Kidney capillary endothelial cell (primary cell): Measurements from ENCODE around the gene MMP25.
A peak's percentile ranks its signal among the peaks of the same experiment; 100 is the strongest.
"Not testable (repeated sequence)": the region's sequence is repeated elsewhere in the genome, so short reads cannot be mapped to it uniquely, and the experiment has no call there.

ENCODE experiments used
- DNase-seq: peaks from one replicate; pipeline ENCODE4 v3.0.0-alpha.2; 2018; ENCODE audit warnings: low spot score

Gene MMP25

GRCh38 chr16:3056336-3057180 is 10.2 kb downstream of the MMP25 start:
- DNase-seq, result no peak

- no peak for DNase-seq
These were observed 11.1 kb downstream of the MMP25 start for GRCh38 chr16:3057181-3058138.

DNA sequence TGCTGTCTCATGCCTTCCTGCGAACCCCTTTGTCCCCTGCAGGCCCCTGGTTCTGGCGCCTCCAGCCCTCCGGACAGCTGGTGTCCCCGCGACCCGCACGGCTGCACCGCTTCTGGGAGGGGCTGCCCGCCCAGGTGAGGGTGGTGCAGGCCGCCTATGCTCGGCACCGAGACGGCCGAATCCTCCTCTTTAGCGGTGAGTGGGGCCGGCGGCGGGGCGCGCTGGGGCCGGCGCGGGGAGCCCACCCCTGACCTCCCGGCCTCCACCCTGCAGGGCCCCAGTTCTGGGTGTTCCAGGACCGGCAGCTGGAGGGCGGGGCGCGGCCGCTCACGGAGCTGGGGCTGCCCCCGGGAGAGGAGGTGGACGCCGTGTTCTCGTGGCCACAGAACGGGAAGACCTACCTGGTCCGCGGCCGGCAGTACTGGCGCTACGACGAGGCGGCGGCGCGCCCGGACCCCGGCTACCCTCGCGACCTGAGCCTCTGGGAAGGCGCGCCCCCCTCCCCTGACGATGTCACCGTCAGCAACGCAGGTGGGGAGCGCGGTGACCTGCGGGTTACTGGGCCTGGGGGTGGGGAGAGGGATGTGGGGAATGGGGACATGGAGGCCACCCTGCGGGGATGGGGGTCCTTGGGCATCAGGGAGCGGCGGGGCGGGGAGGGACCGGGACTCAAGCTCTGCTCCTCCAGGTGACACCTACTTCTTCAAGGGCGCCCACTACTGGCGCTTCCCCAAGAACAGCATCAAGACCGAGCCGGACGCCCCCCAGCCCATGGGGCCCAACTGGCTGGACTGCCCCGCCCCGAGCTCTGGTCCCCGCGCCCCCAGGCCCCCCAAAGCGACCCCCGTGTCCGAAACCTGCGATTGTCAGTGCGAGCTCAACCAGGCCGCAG is 12.0 kb downstream of the MMP25 start:
- DNase-seq, result no peak

GRCh38 chr16:3059041-3059722 is 12.8 kb downstream of the MMP25 start:
- peak; percentile 83 for DNase-seq

DNA sequence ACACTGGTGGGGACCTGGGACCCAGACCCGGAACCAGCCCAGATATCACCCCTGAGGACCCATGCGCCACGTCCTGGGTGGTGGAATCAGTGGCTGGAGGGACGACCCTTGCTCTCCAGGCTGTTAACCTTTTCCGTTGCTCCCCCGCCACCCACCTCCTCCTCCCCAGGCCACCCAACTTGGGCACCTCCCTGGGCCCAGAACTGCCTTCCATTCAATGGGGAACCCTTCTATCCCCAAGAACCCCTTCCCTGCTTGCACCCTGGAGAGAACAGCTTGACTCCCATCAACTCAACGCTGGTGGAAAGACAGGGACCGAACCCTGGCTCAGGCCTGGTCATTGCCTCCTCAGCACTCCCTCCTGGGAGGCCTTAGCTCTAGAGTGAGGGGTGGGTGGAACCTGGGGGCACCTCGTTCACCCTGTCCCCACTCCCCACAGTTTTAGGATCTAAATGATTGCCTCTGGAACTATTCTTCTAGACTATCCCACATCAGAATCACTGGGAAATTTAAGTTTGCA is 13.4 kb downstream of the MMP25 start:
- no peak for DNase-seq

DNA sequence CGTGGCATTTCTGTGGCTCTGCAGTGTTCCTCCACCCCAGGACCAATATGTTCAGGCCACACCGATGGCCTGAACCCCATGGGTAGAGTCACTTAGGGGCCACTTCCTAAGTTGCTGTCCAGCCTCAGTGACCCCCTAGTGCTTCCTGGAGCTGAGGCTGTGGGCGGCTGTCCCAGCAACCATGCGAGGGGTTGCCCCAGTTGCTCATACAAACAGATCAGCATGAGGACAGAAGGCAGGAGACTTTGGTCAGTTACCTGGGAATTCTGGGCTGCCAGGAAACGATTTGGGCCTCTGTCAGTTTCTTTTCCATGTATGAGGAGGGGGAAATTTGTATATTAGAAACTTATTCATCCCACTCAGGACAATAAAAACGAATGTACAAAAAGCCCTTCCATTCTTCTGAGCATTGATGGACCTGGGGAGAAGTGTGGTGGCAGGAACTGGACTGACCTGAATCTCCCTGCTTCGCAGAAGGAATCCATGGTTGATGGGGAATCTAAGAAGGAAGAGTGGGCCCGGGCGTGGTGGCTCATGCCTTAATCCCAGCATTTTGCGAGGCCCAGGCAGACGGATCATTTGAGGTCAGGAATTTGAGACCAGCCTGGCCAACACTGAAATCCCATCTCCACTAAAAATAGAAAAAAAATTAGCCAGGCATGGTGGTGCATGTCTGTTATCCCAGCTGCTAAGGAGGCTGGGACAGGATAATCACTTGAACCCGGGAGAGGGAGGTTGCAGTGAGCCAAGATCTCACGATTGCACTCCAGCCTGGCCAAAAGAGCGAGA is 14.2 kb downstream of the MMP25 start:
- DNase-seq, result no peak

DNA sequence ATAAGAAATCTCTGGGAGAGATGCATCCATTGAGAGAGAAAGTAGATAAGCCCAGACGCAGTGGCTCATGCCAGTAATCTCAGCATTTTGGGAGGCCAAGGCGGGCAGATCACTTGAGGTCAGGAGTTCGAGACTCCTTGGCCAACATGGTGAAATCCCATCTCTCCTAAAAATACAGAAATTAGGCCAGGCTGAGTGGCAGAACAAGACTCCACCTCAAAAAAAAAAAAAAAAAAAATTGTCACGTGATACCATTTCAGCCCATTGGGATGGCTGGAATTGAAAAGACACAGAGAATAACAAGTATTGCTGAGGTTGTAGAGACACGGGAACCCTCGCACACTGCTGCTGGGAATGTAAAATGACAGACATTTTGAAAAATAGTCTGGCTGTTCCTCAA is 16.2 kb downstream of the MMP25 start:
- no peak for DNase-seq

DNA sequence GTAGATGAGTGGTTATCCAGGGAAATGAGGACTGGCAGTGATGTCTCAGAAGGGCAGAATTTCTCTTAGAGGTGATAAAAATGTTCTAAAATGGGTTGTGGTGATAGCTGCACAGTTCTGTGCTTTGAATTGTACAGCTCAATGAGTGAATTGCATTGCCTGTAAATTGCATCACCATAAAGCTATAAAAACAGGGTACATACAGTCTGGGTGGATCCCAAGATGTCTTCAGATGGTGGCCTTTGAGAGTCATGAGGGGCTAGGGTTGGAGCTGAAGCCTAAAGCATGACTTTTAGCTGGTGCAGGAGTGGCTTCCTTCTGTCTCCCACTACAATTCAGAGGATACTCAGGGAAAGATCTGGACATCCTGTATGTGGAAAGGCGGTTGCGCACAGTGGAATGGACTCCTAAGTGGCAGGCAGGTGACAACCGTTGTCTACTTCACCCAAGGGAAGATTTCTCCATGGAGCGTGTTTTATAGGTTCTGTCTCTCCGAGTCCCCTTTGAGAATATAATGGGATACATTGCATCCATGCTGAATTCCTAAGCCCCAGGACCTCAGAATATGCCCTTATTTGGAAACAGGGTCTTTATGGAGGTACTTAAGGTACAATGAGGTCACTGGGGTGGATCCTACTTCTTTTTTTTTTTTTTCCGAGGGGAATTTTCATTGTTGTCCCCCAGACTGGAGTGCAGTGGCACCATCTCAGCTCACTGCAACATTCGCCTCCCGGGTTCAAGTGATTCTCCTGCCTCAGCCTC is 17.4 kb downstream of the MMP25 start:
- DNase-seq, result no peak

DNA sequence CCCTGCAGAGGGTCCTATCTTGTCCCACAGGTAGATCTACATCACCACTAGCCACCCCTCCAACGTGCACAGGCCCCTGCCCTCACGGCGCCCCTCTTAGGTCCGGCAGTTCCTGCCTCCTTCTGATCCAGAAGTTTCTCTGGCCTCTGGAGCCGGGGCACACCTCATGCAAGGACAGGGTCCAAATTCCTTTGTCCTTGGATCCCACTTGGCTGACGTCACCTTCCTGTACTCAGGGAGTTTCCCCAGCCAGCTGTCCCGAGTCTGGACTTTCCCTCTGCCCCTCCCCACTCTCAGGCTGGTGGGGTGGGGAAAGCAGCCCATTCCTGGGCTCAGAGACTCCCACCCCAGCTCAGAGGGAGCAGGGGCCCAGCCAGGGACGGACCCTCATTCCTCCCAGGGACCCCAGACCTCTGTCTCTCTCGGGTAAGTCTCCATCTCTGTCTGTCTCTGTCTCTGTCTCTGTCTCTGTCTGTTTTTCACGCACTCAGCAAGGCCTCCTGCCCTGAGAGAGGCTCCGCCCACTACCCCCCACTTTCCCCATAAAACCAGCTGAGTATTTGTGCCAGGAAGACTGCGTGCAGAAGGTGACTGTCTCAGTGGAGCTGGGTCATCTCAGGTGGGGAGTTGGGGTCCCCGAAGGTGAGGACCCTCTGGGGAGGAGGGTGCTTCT is 18.8 kb downstream of the MMP25 start, which contains the start of gene IL32:
IL32 (plus strand) TSS at position 572 of the 673 bp plus-strand sequence. CDS start 172 bp downstream, outside the sequence.
- peak; percentile 76 for DNase-seq

GRCh38 chr16:3065742-3066439 is 19.5 kb downstream of the MMP25 start:
- no peak for DNase-seq

- DNase-seq, result no peak
These were observed 20.0 kb downstream of the MMP25 start for GRCh38 chr16:3066440-3066748.

DNA sequence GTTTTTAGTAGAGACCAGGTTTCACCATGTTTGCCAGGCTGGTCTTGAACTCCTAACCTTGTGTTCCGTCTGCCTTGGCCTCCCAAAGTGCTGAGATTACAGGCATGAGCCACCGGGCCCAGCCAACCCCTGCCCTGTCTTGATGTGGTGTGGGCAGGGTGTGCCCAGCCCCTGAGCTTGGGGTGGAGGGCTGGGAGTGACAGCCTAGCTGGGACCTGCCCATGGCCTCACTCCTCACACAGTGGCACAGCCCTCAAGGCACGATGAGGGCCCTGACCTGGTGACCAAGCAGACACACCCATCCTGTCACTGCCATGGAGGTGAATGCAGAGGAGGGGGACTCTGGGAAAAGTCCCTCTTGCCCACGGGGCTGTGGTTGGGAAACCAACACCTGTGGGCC is 22.1 kb downstream of the MMP25 start:
- no peak for DNase-seq

- DNase-seq, result not testable (repeated sequence)
These were observed 22.8 kb downstream of the MMP25 start for GRCh38 chr16:3069146-3069545.

- no peak for DNase-seq
These were observed 24.3 kb downstream of the MMP25 start for GRCh38 chr16:3070608-3071111.

- no peak for DNase-seq
These were observed 25.3 kb downstream of the MMP25 start for GRCh38 chr16:3071655-3072054.

- DNase-seq, result not testable (repeated sequence)
These were observed 25.8 kb downstream of the MMP25 start for GRCh38 chr16:3072148-3072547.

GRCh38 chr16:3072576-3073263 is 26.4 kb downstream of the MMP25 start:
- DNase-seq, result not testable (repeated sequence)
